GM23248 (cell line): ENCODE measurements around the gene FRMPD4. TPM values are rescaled to one million over a fixed set of nuclear protein-coding genes. Genes with fewer than 3 reads are reported as not detected.

ENCODE experiments used
- DNase-seq: peaks from one replicate; pipeline ENCODE4 v3.0.0-alpha.2; 2015
- H2AFZ ChIP-seq: fragments of 200-600 bp; sonication (generic); 2 replicates; pipeline ENCODE4 v1.6.1; 2016; ENCODE audit warnings: antibody characterized with exemption
- H3F3A ChIP-seq: fragments of 200-600 bp; sonication (generic); 2 replicates; pipeline ENCODE4 v1.6.1; 2016; ENCODE audit warnings: mild to moderate bottlenecking, antibody characterized with exemption, mixed run types; ENCODE audit not compliant: insufficient read depth
- H3K27ac ChIP-seq: fragments of 200-600 bp; sonication (generic); 2 replicates; pipeline ENCODE4 v1.5.1; 2016; ENCODE audit warnings: mild to moderate bottlenecking
- H3K27me3 ChIP-seq: fragments of 200-600 bp; sonication (generic); replicated peaks from 2 replicates; pipeline ENCODE4 v1.6.1; 2016; ENCODE audit warnings: mild to moderate bottlenecking; ENCODE audit not compliant: insufficient read depth
- H3K36me3 ChIP-seq: fragments of 200-600 bp; sonication (generic); 2 replicates; pipeline ENCODE4 v1.6.1; 2016; ENCODE audit warnings: low read depth, mild to moderate bottlenecking
- H3K4me1 ChIP-seq: fragments of 200-600 bp; sonication (generic); 2 replicates; pipeline ENCODE4 v1.6.1; 2016; ENCODE audit warnings: mild to moderate bottlenecking; ENCODE audit not compliant: insufficient read depth
- H3K4me2 ChIP-seq: fragments of 200-600 bp; sonication (generic); one replicate; pipeline ENCODE4 v1.6.1; 2016; ENCODE audit warnings: mild to moderate bottlenecking; ENCODE audit not compliant: unreplicated experiment
- H3K4me3 ChIP-seq: fragments of 200-600 bp; sonication (generic); 2 replicates; pipeline ENCODE4 v1.5.1; 2016; ENCODE audit warnings: mild to moderate bottlenecking
- H3K79me2 ChIP-seq: fragments of 200-600 bp; sonication (generic); 2 replicates; pipeline ENCODE4 v1.6.1; 2016; ENCODE audit warnings: mild to moderate bottlenecking; ENCODE audit not compliant: insufficient read depth
- H3K9ac ChIP-seq: fragments of 200-600 bp; sonication (generic); 2 replicates; pipeline ENCODE4 v1.6.1; 2016; ENCODE audit warnings: mild to moderate bottlenecking
- H3K9me2 ChIP-seq: fragments of 200-600 bp; sonication (generic); 2 replicates; pipeline ENCODE4 v1.6.1; 2016; ENCODE audit warnings: mixed run types, mild to moderate bottlenecking, moderate library complexity; ENCODE audit not compliant: insufficient read depth
- H3K9me3 ChIP-seq: fragments of 200-600 bp; sonication (generic); one replicate; pipeline ENCODE4 v1.6.1; 2017; ENCODE audit warnings: low read depth
- H4K20me1 ChIP-seq: fragments of 200-600 bp; sonication (generic); 2 replicates; pipeline ENCODE4 v1.6.0; 2016; ENCODE audit not compliant: insufficient read depth
- EZH2 ChIP-seq: fragments of 200-600 bp; sonication (generic); IDR thresholded peaks from 2 replicates; pipeline ENCODE4 v1.6.1; 2018; ENCODE audit warnings: antibody characterized with exemption, mild to moderate bottlenecking; ENCODE audit not compliant: insufficient read depth, poor library complexity, severe bottlenecking
- EZH2phosphoT487 ChIP-seq: fragments of 200-600 bp; sonication (generic); IDR thresholded peaks from 2 replicates; pipeline ENCODE4 v1.6.1; 2018; ENCODE audit warnings: antibody characterized with exemption, moderate library complexity, mild to moderate bottlenecking, low read depth; ENCODE audit not compliant: insufficient read depth
- WGBS, 2 experiments: methylation state at CpG; one replicate each; pipeline ENCODE4 v1.1.6; 2015 to 2017; ENCODE audit warnings: low lambda C conversion rate in 2 of 2, low coverage in 1 of 2; ENCODE audit errors: missing lambda C conversion rate in 2 of 2; 5-methylcytosine and 5-hydroxymethylcytosine counted together
- in situ Hi-C: fragments of 300-500 bp; cut with MboI; formaldehyde crosslinking; loops from 2 replicates; pipeline ENCODE4 v1.15.0; 2020
- polyA plus RNA-seq: library from polyadenylated mRNA; unstranded; fragments of >200 nt; fragmentation: Nextera tagmentation; extraction: Ambion mirVana; gene quantifications from 2 replicates; pipeline ENCODE4 v1.2.1, GENCODE V29; 2016
- total RNA-seq: library from RNA; depleted of rRNA; stranded (reverse); fragments of >200 nt; shearing (Covaris generic); gene quantifications from 2 replicates; pipeline ENCODE4 v1.2.3, GENCODE V29; 2014

Gene FRMPD4
- total and polyA plus RNA-seq, 2 experiments from 2014 or later = 0.04 TPM; not detected in 1

- WGBS, 2 experiments = 5 to 7% methylated on average over 2 of the region's 2 CpGs
- in situ Hi-C loops = no loop called here
- H3K79me2 ChIP-seq = no peaks in the 10 kb centered on the region
- no peak for TF ChIP-seq EZH2
- no peak for TF ChIP-seq EZH2phosphoT487
- H3K9me2 ChIP-seq = no peaks in the 10 kb centered on the region
- H3F3A ChIP-seq = no peaks in the 10 kb centered on the region
- no peaks in the 10 kb centered on the region for H3K9me3 ChIP-seq
- H2AFZ ChIP-seq = no peak overlapping the region
- no peak overlapping the region for H3K9ac ChIP-seq
- H3K4me2 ChIP-seq = no peak overlapping the region
- H3K27ac ChIP-seq = no peak overlapping the region
- DNase-seq = no peak
- no peaks in the 10 kb centered on the region for H3K4me1 ChIP-seq
- no peak overlapping the region for H3K4me3 ChIP-seq
- H4K20me1 ChIP-seq = no peaks in the 10 kb centered on the region
- H3K36me3 ChIP-seq = no peaks in the 10 kb centered on the region
- H3K27me3 ChIP-seq = no peaks in the 10 kb centered on the region
Measured at GRCh38 chrX:12174358-12174757, 36.1 kb downstream of the FRMPD4 start.

- WGBS, 2 experiments = 10% methylated on average over 2 of the region's 2 CpGs
- Histone ChIP-seq H3K36me3 (no peaks in the 10 kb centered on the region), H3K9ac (no peak overlapping the region), H3F3A (no peaks in the 10 kb centered on the region), H3K4me1 (no peaks in the 10 kb centered on the region), H3K9me2 (no peaks in the 10 kb centered on the region), H3K4me2 (no peak overlapping the region), H3K9me3 (no peaks in the 10 kb centered on the region), H3K27me3 (no peaks in the 10 kb centered on the region), H4K20me1 (no peaks in the 10 kb centered on the region), H3K79me2 (no peaks in the 10 kb centered on the region), H2AFZ (no peak overlapping the region), H3K4me3 (no peak overlapping the region), H3K27ac (no peak overlapping the region)
- TF ChIP-seq EZH2 (no peak), EZH2phosphoT487 (no peak)
- DNase-seq = no peak
- in situ Hi-C loops = no loop called here
Measured at GRCh38 chrX:12197030-12197429, 58.8 kb downstream of the FRMPD4 start.

GRCh38 chrX:12206413-12206812 is 68.1 kb downstream of the FRMPD4 start:
- Histone ChIP-seq H3K9me2 (no peaks in the 10 kb centered on the region), H2AFZ (no peak overlapping the region), H3K4me3 (no peak overlapping the region), H3F3A (no peaks in the 10 kb centered on the region), H4K20me1 (no peaks in the 10 kb centered on the region), H3K27ac (no peak overlapping the region), H3K27me3 (no peaks in the 10 kb centered on the region), H3K79me2 (no peaks in the 10 kb centered on the region), H3K4me1 (no peaks in the 10 kb centered on the region), H3K9ac (no peak overlapping the region), H3K4me2 (no peak overlapping the region), H3K9me3 (no peaks in the 10 kb centered on the region), H3K36me3 (no peaks in the 10 kb centered on the region)
- no peak for DNase-seq
- TF ChIP-seq EZH2phosphoT487 = no peak
- TF ChIP-seq EZH2 = no peak
- in situ Hi-C loops = no loop called here
- 0% methylated on average over 1 of the region's 1 CpG for WGBS, 2 experiments

- Histone ChIP-seq H3K4me1 (no peaks in the 10 kb centered on the region), H3K27ac (no peak overlapping the region), H3K36me3 (no peaks in the 10 kb centered on the region), H3K4me2 (no peak overlapping the region), H3F3A (no peaks in the 10 kb centered on the region), H4K20me1 (no peaks in the 10 kb centered on the region), H3K27me3 (no peaks in the 10 kb centered on the region), H2AFZ (no peak overlapping the region), H3K9ac (no peak overlapping the region), H3K9me3 (no peaks in the 10 kb centered on the region), H3K9me2 (no peaks in the 10 kb centered on the region), H3K4me3 (no peak overlapping the region), H3K79me2 (no peaks in the 10 kb centered on the region)
- 13 to 16% methylated on average over 4 of the region's 4 CpGs for WGBS, 2 experiments
- in situ Hi-C loops = no loop called here
- DNase-seq = peak; percentile 48
- TF ChIP-seq EZH2 (no peak), EZH2phosphoT487 (no peak)
Measured at GRCh38 chrX:12210196-12210815, 72.0 kb downstream of the FRMPD4 start.
